ENCODE data around the gene CHD6. TPM values are rescaled to one million over a fixed set of nuclear protein-coding genes. Genes with fewer than 3 reads are reported as not detected.

Gene CHD6
- total RNA-seq, 1 experiment from 2014 or later = 19.7 TPM

- Histone ChIP-seq H3K36me3 (replicated peaks; ENCODE audit: control insufficient read depth, insufficient read depth, low read length) (peaks cover 7% of the 10 kb centered on the region), H3K27me3 (ENCODE audit: control insufficient read depth, insufficient read depth, low read length) (no peaks in the 10 kb centered on the region), H3K4me3 (ENCODE audit: insufficient read depth, low read depth, low read length) (no peak overlapping the region)
- DNase-seq = no peak
Measured at GRCh38 chr20:41532935-41533334, 85.2 kb downstream of the CHD6 start.

- no peak for DNase-seq
- no peaks in the 10 kb centered on the region for H3K27me3 ChIP-seq (ENCODE audit: control insufficient read depth, insufficient read depth, low read length)
- H3K36me3 ChIP-seq (replicated peaks; ENCODE audit: control insufficient read depth, insufficient read depth, low read length) = peaks cover 7% of the 10 kb centered on the region
- H3K4me3 ChIP-seq (ENCODE audit: insufficient read depth, low read depth, low read length) = no peak overlapping the region
Measured at GRCh38 chr20:41531518-41532275, 86.5 kb downstream of the CHD6 start.

- H3K4me3 ChIP-seq (ENCODE audit: insufficient read depth, low read depth, low read length) = no peak overlapping the region
- no peaks in the 10 kb centered on the region for H3K27me3 ChIP-seq (ENCODE audit: control insufficient read depth, insufficient read depth, low read length)
- no peak for DNase-seq
- H3K36me3 ChIP-seq (replicated peaks; ENCODE audit: control insufficient read depth, insufficient read depth, low read length) = peaks cover 7% of the 10 kb centered on the region
Measured at GRCh38 chr20:41530923-41531322, 87.3 kb downstream of the CHD6 start.

DNA sequence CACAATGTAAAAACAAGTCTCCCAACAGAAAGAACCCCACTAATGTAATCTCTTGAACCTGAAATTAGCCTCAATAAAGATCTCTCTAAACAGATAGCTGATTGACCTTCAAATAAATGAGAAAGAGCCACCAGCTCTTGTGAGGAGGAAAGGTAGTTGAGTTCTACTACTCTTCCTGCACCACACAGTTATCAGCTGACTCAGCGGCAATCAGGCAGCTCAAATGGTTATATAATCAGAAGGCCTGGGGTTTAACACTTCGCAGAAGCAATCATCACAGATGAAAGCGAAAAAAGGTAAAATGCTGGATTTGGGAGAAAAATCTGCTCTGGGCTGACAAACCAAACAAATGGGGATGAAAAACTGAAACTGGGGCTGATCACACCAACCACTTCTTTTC lies 91.8 kb downstream of the CHD6 start:
- no peak for DNase-seq
- H3K4me3 ChIP-seq (ENCODE audit: insufficient read depth, low read depth, low read length) = no peak overlapping the region
- H3K36me3 ChIP-seq (replicated peaks; ENCODE audit: control insufficient read depth, insufficient read depth, low read length) = no peaks in the 10 kb centered on the region
- no peaks in the 10 kb centered on the region for H3K27me3 ChIP-seq (ENCODE audit: control insufficient read depth, insufficient read depth, low read length)

GRCh38 chr20:41524980-41525613 lies 93.1 kb downstream of the CHD6 start:
- Histone ChIP-seq H3K36me3 (replicated peaks; ENCODE audit: control insufficient read depth, insufficient read depth, low read length) (no peaks in the 10 kb centered on the region), H3K27me3 (ENCODE audit: control insufficient read depth, insufficient read depth, low read length) (no peaks in the 10 kb centered on the region), H3K4me3 (ENCODE audit: insufficient read depth, low read depth, low read length) (no peak overlapping the region)
- DNase-seq = no peak

GRCh38 chr20:41523857-41524256 lies 94.3 kb downstream of the CHD6 start:
- no peak for DNase-seq
- H3K36me3 ChIP-seq (replicated peaks; ENCODE audit: control insufficient read depth, insufficient read depth, low read length) = no peaks in the 10 kb centered on the region
- H3K27me3 ChIP-seq (ENCODE audit: control insufficient read depth, insufficient read depth, low read length) = no peaks in the 10 kb centered on the region
- no peak overlapping the region for H3K4me3 ChIP-seq (ENCODE audit: insufficient read depth, low read depth, low read length)

DNA sequence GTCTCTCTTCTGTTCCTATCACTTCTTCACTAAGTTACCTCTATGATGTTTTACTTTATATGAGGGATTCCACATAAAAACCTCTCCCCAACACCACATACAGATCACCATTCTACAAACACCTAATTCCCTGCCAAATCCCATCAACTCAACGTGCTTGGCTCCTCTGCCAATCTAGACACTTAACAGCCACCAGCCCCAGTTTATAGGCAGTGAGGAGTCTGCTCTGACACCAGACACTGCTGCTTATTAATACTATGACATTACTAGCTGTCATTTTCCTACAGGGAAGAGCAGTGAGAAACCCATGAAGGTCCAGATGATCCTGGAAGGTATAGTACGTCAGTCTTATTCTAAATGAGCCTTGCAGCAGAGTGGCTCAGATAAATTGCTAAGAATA lies 104.3 kb downstream of the CHD6 start:
- no peak overlapping the region for H3K4me3 ChIP-seq (ENCODE audit: insufficient read depth, low read depth, low read length)
- peaks cover 4% of the 10 kb centered on the region for H3K36me3 ChIP-seq (replicated peaks; ENCODE audit: control insufficient read depth, insufficient read depth, low read length)
- no peaks in the 10 kb centered on the region for H3K27me3 ChIP-seq (ENCODE audit: control insufficient read depth, insufficient read depth, low read length)
- DNase-seq = no peak

DNA sequence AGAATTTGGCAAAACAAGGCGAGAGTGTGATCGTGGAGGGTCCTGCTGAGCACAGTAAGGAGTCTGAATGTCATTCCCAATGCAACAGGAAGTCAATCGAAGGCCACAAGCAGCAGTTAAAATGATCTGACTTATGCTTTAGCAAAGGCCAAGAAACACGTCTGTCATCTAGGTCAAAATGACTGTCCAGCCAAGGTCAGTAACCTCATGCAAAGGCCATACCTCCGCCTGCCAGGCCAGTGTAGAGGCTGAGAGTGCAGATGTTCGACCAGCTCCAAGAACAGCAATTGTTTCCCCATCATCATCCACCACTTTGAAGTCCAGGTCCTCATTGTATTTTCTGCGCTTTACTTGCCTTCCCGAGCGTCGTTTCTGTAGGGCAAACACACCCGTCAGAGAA lies 105.6 kb downstream of the CHD6 start:
- H3K4me3 ChIP-seq (ENCODE audit: insufficient read depth, low read depth, low read length) = no peak overlapping the region
- DNase-seq = no peak
- H3K27me3 ChIP-seq (ENCODE audit: control insufficient read depth, insufficient read depth, low read length) = no peaks in the 10 kb centered on the region
- peaks cover 4% of the 10 kb centered on the region for H3K36me3 ChIP-seq (replicated peaks; ENCODE audit: control insufficient read depth, insufficient read depth, low read length)

DNA sequence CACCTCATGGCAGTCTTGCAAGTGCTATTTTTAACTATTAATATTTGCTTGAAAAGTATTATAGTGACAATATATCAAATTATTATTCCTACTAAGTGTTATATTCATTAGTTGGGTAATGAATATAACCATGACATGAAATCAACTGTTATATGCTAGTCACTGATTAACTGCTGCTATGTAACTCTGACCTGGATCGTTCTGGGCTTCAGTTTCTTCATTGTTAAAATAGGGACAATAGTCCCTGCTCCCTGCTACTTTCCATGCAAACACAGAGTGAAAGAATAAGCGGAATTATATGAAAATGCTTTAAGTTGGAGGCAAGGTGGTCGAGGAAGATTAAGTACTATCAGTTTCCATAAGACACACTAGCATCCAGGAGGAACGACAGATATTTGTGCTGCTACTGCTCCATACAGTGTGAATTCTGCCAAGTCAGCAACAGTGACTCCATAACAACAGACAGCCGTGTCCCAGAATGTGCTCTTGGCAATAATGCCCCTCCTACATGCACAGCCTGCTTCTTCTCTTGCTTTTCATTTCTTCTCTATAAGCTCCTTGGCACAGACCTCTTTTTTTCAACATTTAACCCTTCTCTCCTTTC lies 107.2 kb downstream of the CHD6 start:
- no peak for DNase-seq

DNA sequence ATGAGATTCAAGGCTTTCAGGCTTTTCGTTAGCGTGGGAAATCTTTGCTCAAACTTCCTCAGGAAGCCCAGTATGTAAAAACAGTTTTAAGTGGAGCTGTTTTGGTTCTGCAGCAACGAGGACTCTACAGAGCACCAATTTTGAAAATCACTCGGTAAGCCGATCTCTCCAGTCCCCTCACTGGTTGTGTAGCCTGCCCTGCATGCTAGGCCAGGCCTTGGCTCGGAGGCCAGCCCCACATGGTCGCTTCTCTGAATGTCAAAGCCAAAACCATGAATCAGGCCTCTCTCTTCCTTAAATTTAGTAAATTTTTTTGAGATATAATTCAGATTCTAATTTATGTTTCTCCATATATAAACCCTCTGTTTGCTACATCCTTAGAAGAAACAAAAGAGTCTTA lies 108.0 kb downstream of the CHD6 start:
- Histone ChIP-seq H3K27me3 (ENCODE audit: control insufficient read depth, insufficient read depth, low read length) (no peaks in the 10 kb centered on the region), H3K4me3 (ENCODE audit: insufficient read depth, low read depth, low read length) (no peak overlapping the region), H3K36me3 (replicated peaks; ENCODE audit: control insufficient read depth, insufficient read depth, low read length) (peaks cover 4% of the 10 kb centered on the region)
- DNase-seq = no peak

More for the DNA sequence above, 107.2 kb downstream of the CHD6 start:
- H3K4me3 ChIP-seq (ENCODE audit: insufficient read depth, low read depth, low read length) = no peak overlapping the region
- H3K36me3 ChIP-seq (replicated peaks; ENCODE audit: control insufficient read depth, insufficient read depth, low read length) = peaks cover 4% of the 10 kb centered on the region
- H3K27me3 ChIP-seq (ENCODE audit: control insufficient read depth, insufficient read depth, low read length) = no peaks in the 10 kb centered on the region

DNA sequence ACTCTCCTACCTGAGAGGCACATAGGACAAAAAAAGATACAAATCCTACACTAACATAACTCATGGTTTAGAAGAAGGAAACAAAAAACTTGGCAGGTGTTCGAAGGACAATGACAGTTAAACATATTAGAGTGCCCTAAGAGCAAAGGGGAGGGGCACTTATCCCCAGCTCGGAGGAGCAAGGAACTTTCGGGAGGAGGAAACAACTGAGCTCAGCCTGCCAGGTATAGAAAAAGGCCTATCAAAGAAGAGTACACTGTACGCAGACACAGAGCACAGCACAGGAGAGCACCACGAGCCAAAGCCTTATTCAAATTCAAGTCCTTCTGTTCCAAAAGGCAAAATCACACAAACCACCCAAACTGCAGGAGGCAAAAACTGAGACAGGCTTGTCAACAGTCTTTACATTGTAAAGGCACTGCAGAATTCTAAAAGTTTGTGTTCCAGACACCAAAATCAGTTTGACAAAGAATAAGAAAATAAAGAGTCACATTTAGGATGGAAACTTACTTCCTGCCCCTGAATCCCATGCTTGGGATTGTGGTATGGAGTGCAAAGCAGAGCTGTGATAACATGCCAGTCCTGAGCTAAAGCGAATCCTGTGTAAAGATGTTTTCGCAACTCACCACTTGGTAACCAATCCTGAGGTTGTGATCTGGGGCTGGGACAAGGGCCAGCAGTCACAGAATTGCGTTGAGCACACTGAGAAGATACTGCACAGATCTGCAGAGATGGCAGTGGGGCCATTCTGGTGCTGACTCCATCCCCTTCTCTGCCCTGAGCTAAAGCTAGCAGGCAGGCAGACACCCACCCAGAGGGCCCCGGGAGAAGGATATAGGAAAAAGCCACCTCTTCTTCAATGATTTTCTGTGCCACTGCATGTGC lies 108.6 kb downstream of the CHD6 start:
- Histone ChIP-seq H3K27me3 (ENCODE audit: control insufficient read depth, insufficient read depth, low read length) (no peaks in the 10 kb centered on the region), H3K4me3 (ENCODE audit: insufficient read depth, low read depth, low read length) (no peak overlapping the region), H3K36me3 (replicated peaks; ENCODE audit: control insufficient read depth, insufficient read depth, low read length) (peaks cover 4% of the 10 kb centered on the region)
- DNase-seq = no peak

- no peak overlapping the region for H3K4me3 ChIP-seq (ENCODE audit: insufficient read depth, low read depth, low read length)
- no peaks in the 10 kb centered on the region for H3K27me3 ChIP-seq (ENCODE audit: control insufficient read depth, insufficient read depth, low read length)
- no peak for DNase-seq
Measured at GRCh38 chr20:41508335-41508734, 109.8 kb downstream of the CHD6 start.

GRCh38 chr20:41507851-41508250 lies 110.3 kb downstream of the CHD6 start:
- DNase-seq = no peak
- H3K4me3 ChIP-seq (ENCODE audit: insufficient read depth, low read depth, low read length) = no peak overlapping the region
- no peaks in the 10 kb centered on the region for H3K27me3 ChIP-seq (ENCODE audit: control insufficient read depth, insufficient read depth, low read length)
- peaks cover 4% of the 10 kb centered on the region for H3K36me3 ChIP-seq (replicated peaks; ENCODE audit: control insufficient read depth, insufficient read depth, low read length)

More at GRCh38 chr20:41508335-41508734, 109.8 kb downstream of the CHD6 start:
- peaks cover 4% of the 10 kb centered on the region for H3K36me3 ChIP-seq (replicated peaks; ENCODE audit: control insufficient read depth, insufficient read depth, low read length)

GRCh38 chr20:41507436-41507835 lies 110.7 kb downstream of the CHD6 start:
- Histone ChIP-seq H3K27me3 (ENCODE audit: control insufficient read depth, insufficient read depth, low read length) (no peaks in the 10 kb centered on the region), H3K36me3 (replicated peaks; ENCODE audit: control insufficient read depth, insufficient read depth, low read length) (peaks cover 2% of the 10 kb centered on the region; the same call in 1 of the 2 replicates), H3K4me3 (ENCODE audit: insufficient read depth, low read depth, low read length) (no peak overlapping the region)
- no peak for DNase-seq

All from H7 (cell line).